HL-60 (cell line): Measurements from ENCODE around the gene KNL1.

Source experiments
- DNase-seq, 2 experiments: peaks; one replicate each; pipeline ENCODE4 v3.0.0-alpha.2; 2010 to 2020; ENCODE audit warnings: low read depth in 1 of 2, low spot score in 1 of 2
- H3K27ac ChIP-seq: fragments of 250-450 bp; sonication (Bioruptor Pico); replicated peaks from 2 replicates; pipeline ENCODE4 v1.5.1; 2020; ENCODE audit warnings: mild to moderate bottlenecking, moderate library complexity
- H3K27me3 ChIP-seq: fragments of 250-450 bp; sonication (Bioruptor Pico); 2 replicates; pipeline ENCODE4 v1.5.1; 2021; ENCODE audit warnings: mild to moderate bottlenecking, moderate library complexity; ENCODE audit not compliant: insufficient read depth, poor library complexity, severe bottlenecking
- H3K4me3 ChIP-seq: replicated peaks from 2 replicates; pipeline ENCODE4 v1.5.1; 2011; ENCODE audit warnings: mild to moderate bottlenecking, control low read depth, low read length; ENCODE audit not compliant: insufficient read depth
- GABPA ChIP-seq: IDR thresholded peaks from 2 replicates; pipeline ENCODE4 v1.6.1; 2012; ENCODE audit warnings: low read depth
- POLR2AphosphoS5 ChIP-seq: IDR thresholded peaks from 2 replicates; pipeline ENCODE4 v1.6.1; 2012; ENCODE audit warnings: low read depth
- SPI1 ChIP-seq: IDR thresholded peaks from 2 replicates; pipeline ENCODE4 v1.6.1; 2012; ENCODE audit warnings: low read depth, mild to moderate bottlenecking, borderline replicate concordance
- TF ChIP-seq, protein P1 (sequence below): IDR thresholded peaks from 2 replicates; pipeline ENCODE4 v1.6.1; 2012; ENCODE audit warnings: low read depth; ENCODE audit not compliant: insufficient replicate concordance
- TF ChIP-seq, protein P2 (sequence below): IDR thresholded peaks from one replicate; pipeline ENCODE4 v1.5.1; 2011; ENCODE audit warnings: low read length, control low read depth, inconsistent platforms; ENCODE audit not compliant: insufficient read depth

Gene KNL1

DNA sequence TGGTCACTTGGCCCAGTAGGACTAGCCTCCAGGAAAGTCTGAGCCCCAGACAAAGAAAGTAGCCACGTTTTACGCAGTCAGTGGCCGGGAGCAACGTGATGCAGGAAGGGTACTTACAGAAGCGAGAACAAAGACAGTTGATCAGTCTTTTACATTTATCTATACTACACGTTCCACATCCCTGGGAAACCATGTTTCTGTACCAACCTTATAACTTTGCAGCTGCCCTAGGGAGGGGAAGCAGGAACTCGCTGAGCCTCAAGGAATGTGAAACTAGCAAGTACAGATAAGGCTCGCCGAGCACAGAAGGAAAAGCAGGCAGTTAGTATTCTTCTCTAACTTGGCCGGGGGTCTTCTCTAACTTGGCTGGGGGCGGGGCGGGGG is 3.4 kb upstream of the KNL1 start:
- Histone ChIP-seq H3K27ac (no peak overlapping the region), H3K27me3 (no peaks in the 10 kb centered on the region), H3K4me3 (no peak overlapping the region)
- no peak for DNase-seq
- TF ChIP-seq, protein P1, sequence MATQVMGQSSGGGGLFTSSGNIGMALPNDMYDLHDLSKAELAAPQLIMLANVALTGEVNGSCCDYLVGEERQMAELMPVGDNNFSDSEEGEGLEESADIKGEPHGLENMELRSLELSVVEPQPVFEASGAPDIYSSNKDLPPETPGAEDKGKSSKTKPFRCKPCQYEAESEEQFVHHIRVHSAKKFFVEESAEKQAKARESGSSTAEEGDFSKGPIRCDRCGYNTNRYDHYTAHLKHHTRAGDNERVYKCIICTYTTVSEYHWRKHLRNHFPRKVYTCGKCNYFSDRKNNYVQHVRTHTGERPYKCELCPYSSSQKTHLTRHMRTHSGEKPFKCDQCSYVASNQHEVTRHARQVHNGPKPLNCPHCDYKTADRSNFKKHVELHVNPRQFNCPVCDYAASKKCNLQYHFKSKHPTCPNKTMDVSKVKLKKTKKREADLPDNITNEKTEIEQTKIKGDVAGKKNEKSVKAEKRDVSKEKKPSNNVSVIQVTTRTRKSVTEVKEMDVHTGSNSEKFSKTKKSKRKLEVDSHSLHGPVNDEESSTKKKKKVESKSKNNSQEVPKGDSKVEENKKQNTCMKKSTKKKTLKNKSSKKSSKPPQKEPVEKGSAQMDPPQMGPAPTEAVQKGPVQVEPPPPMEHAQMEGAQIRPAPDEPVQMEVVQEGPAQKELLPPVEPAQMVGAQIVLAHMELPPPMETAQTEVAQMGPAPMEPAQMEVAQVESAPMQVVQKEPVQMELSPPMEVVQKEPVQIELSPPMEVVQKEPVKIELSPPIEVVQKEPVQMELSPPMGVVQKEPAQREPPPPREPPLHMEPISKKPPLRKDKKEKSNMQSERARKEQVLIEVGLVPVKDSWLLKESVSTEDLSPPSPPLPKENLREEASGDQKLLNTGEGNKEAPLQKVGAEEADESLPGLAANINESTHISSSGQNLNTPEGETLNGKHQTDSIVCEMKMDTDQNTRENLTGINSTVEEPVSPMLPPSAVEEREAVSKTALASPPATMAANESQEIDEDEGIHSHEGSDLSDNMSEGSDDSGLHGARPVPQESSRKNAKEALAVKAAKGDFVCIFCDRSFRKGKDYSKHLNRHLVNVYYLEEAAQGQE, result no peak
- no peak for TF ChIP-seq GABPA
- TF ChIP-seq SPI1, result no peak
- TF ChIP-seq, protein P2, sequence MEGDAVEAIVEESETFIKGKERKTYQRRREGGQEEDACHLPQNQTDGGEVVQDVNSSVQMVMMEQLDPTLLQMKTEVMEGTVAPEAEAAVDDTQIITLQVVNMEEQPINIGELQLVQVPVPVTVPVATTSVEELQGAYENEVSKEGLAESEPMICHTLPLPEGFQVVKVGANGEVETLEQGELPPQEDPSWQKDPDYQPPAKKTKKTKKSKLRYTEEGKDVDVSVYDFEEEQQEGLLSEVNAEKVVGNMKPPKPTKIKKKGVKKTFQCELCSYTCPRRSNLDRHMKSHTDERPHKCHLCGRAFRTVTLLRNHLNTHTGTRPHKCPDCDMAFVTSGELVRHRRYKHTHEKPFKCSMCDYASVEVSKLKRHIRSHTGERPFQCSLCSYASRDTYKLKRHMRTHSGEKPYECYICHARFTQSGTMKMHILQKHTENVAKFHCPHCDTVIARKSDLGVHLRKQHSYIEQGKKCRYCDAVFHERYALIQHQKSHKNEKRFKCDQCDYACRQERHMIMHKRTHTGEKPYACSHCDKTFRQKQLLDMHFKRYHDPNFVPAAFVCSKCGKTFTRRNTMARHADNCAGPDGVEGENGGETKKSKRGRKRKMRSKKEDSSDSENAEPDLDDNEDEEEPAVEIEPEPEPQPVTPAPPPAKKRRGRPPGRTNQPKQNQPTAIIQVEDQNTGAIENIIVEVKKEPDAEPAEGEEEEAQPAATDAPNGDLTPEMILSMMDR, result no peak
- no peak for TF ChIP-seq POLR2AphosphoS5

DNA sequence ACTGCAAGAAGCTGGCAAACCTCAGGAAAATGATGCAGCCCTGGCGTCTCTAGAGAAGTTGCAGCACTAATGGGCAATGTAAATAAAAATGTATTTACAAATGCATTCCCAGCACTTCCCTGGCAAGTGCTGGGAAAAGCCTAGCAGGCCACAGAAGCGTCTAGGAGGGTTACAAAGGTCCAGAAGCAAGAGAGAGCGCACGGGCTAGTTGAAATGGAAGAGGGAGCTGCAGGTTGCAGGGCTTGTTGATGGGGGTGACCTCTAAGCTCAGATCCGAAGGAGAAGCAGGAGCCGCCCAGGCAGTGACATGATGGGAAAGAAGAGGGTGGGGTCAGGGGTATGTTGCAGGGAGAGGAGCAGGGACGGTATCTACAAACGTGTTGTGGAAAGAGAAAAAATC is 2.7 kb upstream of the KNL1 start:
- Histone ChIP-seq H3K4me3 (no peak overlapping the region), H3K27me3 (no peaks in the 10 kb centered on the region), H3K27ac (no peak overlapping the region)
- TF ChIP-seq, protein P2, result no peak
- TF ChIP-seq GABPA (no peak), SPI1 (no peak), POLR2AphosphoS5 (no peak)
- TF ChIP-seq, protein P1, result no peak
- DNase-seq, result no peak

DNA sequence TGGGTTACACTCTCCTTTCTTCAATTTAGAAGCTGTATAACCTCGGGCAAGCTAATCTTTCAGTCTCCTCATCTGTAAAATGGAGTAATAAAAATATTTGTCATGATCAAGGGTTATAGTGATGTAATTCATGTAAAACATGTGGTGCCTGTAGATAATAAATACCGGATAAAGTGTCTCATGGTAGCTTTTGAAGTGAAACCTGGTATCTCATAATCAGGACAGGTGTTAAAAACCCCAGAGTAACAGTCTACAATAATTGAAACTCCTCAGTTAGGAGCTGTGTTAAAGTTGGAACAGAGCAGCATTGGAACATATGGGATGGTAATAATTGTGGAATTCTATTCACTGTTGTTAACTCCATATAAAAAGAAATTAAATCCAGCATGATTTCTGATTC is 884 bp upstream of the KNL1 start:
- DNase-seq, result no peak
- H3K27ac ChIP-seq, result no peak overlapping the region; the same call in 1 of the 2 replicates
- TF ChIP-seq, protein P2, result no peak
- TF ChIP-seq GABPA, result no peak
- no peak for TF ChIP-seq SPI1
- TF ChIP-seq, protein P1, result no peak
- TF ChIP-seq POLR2AphosphoS5, result no peak
- H3K27me3 ChIP-seq, result no peaks in the 10 kb centered on the region
- no peak overlapping the region for H3K4me3 ChIP-seq
